ENCODE results near the gene PPP2R3B. TPM values are rescaled to one million over a fixed set of nuclear protein-coding genes. Genes with fewer than 3 reads are reported as not detected.
"Not testable (repeated sequence)": the region's sequence is repeated elsewhere in the genome, so short reads cannot be mapped to it uniquely, and the experiment has no call there.

PPP2R3B gene
- total RNA-seq, 1 donor: 35.3 TPM

GRCh38 chrX:405149-405548 is 18.4 kb upstream of the PPP2R3B start:
- no peak for DNase-seq (ENCODE audit: low read depth in 2 of 3, low spot score in 2 of 3)

GRCh38 chrX:404656-405055 is 17.9 kb upstream of the PPP2R3B start:
- DNase-seq (ENCODE audit: low read depth in 2 of 3, low spot score in 2 of 3): no peak

DNA sequence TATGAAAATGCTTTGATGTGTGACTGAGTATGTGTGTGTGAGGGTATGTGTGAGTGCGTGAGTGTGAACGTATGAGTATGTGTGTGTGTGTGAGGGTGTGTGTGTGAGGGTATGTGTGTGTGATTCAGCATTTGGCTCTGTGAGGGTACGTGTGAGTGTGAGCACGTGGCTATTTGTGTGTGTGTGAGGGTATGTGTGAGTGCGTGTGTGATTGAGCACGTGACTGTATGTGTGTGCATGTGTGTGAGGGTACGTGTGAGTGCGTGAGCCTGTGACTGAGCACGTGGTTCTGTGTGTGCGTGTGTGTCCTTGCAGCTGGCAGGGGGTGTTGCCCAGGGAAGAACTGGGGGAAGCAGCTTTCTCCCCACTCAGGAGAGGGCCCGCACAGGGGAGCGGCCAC is 16.1 kb upstream of the PPP2R3B start:
- DNase-seq (ENCODE audit: low read depth in 2 of 3, low spot score in 2 of 3): no peak

- no peak for DNase-seq (ENCODE audit: low read depth in 2 of 3, low spot score in 2 of 3)
These were observed 13.6 kb upstream of the PPP2R3B start for GRCh38 chrX:400258-400657.

GRCh38 chrX:397575-397974 is 10.9 kb upstream of the PPP2R3B start:
- no peak for DNase-seq (ENCODE audit: low read depth in 2 of 3, low spot score in 2 of 3)

GRCh38 chrX:394830-395229 is 8.1 kb upstream of the PPP2R3B start:
- DNase-seq (ENCODE audit: low read depth in 2 of 3, low spot score in 2 of 3): no peak

DNA sequence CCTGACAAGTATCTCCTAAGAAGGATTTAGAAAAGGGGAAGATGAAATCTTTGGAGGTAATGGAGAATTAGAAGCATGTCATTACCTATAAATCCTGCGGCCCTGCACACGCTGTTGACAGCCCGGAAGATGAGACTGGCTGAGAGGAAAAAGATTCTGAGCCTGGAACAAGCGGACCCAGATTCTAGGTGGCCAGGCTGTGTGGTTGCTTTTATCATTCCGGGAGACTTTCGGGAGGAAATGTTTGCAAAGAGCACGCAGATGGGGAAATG is 5.8 kb upstream of the PPP2R3B start:
- no peak for DNase-seq (ENCODE audit: low read depth in 2 of 3, low spot score in 2 of 3)

DNA sequence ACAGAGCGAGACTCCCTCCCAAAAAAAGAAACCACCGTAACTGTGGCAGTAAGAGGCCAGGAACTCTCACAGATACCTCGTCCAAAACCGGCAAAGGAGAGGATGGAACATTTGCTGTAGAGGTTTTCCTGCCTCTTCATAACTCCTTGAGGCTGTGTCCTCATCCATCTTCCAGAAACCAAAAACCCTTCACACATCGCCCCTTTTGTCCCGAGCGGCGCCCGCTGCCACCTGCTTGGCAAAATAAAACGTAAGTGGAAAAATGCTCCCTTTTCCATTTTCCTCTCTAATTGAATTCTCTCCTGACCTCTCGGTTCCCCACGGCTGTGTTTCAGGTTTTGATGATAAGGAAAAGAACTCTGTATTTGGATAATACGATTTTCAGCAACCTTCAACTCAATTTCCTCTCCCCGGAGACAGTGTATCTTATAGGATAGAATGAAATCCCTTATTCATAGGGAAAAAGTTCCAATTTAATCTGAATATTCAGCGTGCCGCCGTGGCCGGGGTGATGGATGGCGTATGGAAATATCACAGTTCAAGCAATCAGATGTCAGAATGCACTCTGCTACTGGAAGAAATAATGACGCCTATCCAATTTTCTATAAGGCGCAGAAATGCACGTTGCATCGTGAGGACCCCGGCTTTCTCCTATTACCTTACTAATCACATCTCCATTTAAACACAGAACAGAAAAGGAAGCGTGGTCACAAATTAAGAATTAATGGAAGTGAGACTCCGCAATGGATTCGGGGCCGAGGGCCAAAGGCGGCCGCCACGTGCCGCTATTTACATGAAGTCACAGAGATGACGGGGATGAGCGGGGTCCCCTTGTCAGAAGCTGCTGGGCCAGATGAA is 5.2 kb upstream of the PPP2R3B start:
- DNase-seq (ENCODE audit: low read depth in 2 of 3, low spot score in 2 of 3): no peak

DNA sequence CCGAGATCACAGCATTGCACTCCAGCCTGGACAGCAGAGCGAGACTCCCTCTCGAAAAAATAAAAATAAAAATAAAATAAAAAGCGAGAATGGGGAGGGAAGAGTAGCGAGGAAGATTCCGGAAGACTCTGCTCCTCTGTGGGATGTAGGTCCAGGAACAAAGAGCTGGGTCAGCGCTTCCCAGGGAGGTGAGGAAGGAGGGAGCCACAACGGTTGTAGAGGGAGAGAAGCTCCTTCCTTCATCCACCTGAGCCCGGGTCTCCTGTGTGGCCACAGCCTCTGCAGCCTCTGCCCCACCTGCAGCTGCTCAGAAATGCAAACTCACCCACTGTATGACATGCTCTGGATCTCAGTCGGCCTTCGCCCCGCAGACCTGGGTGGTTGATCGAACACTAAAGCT is 3.8 kb upstream of the PPP2R3B start:
- no peak for DNase-seq (ENCODE audit: low read depth in 2 of 3, low spot score in 2 of 3)

- DNase-seq (ENCODE audit: low read depth in 2 of 3, low spot score in 2 of 3): no peak
These were observed 2.3 kb upstream of the PPP2R3B start for GRCh38 chrX:389021-389441.

- no peak for DNase-seq (ENCODE audit: low read depth in 2 of 3, low spot score in 2 of 3)
These were observed 1.0 kb upstream of the PPP2R3B start for GRCh38 chrX:387729-388128.

- DNase-seq (ENCODE audit: low read depth in 2 of 3, low spot score in 2 of 3): peak in 1 of 3 donors; percentile 28
These were observed 404 bp downstream of the PPP2R3B start for GRCh38 chrX:386239-386767.

- DNase-seq (ENCODE audit: low read depth in 2 of 3, low spot score in 2 of 3): not testable (repeated sequence)
These were observed 971 bp downstream of the PPP2R3B start for GRCh38 chrX:385736-386135.

DNA sequence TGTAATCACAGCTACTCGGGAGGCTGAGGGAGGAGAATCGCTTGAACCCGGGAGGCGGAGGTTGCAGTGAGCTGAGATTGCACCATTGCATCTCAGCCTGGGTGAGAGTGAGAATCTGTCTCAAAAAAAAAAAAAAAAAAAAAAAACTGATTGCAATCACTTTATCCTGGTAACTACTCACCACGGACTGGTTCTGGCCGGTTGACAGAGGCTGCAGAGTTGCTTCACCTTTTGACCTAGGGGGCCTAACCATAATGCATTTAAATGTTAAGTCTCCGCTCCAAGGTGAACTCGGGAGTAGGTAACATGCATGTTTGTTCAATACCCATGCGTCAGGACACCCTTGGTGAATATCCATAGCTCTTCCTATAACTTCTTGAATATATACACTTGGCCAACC is 1.8 kb downstream of the PPP2R3B start:
- no peak for DNase-seq (ENCODE audit: low read depth in 2 of 3, low spot score in 2 of 3)

- DNase-seq (ENCODE audit: low read depth in 2 of 3, low spot score in 2 of 3): no peak
These were observed 8.3 kb downstream of the PPP2R3B start for GRCh38 chrX:378443-378842.

DNA sequence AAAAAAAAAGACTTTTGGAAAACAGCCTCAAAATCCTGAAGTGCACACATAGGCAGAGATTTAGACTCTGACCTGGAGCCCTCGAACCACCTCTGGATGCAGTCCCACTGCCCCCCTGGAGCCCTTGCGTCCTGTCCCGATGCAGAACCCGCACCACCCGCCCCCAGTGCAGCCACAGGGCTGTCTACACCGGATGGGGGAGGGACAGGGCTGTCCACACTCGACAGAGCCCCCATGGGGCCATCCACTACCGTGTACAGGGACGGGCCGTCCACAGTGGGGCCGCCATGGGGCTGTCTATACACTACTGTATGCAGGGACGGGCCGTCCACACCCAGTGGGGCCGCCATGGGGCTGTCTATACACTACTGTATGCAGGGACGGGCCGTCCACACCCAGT is 10.5 kb downstream of the PPP2R3B start:
- not testable (repeated sequence) for DNase-seq (ENCODE audit: low read depth in 2 of 3, low spot score in 2 of 3)

DNA sequence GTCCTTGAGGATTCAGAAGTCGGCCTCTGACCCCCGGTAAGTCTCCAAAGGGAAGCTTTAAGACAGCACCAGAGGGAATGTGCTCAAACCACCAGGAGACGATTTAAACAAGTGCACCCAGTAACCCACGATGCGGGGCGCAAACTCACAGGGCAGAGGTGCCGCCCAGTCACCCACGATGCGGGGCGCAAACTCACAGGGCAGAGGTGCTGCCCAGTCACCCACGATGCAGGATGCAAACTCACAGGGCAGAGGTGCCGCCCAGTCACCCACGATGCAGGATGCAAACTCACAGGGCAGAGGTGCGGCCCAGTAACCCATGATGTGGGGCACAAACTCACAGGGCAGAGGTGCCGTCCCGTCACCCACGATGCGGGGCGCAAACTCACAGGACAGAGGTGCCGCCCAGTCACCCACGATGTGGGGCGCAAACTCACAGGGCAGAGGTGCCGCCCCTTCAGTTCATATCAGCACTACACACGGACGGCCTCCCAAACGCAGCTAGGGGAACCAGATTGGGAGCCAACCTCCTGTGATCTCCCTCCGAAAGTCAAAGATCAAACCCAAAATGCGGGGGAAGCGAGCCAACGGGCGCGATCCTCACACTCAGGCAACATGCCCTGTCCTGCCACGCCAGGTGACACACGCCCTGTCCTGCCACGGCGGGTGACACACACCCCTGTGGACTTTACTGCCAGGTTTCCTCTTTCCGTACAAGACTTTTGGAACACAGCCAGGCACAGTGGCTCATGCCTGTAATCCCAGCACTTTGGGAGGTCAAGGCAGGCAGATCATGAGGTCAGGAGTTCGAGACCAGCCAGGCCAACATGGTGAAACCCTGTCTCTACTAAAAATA is 11.3 kb downstream of the PPP2R3B start:
- DNase-seq (ENCODE audit: low read depth in 2 of 3, low spot score in 2 of 3): no peak

GRCh38 chrX:374596-374995 is 12.1 kb downstream of the PPP2R3B start:
- DNase-seq (ENCODE audit: low read depth in 2 of 3, low spot score in 2 of 3): no peak

DNA sequence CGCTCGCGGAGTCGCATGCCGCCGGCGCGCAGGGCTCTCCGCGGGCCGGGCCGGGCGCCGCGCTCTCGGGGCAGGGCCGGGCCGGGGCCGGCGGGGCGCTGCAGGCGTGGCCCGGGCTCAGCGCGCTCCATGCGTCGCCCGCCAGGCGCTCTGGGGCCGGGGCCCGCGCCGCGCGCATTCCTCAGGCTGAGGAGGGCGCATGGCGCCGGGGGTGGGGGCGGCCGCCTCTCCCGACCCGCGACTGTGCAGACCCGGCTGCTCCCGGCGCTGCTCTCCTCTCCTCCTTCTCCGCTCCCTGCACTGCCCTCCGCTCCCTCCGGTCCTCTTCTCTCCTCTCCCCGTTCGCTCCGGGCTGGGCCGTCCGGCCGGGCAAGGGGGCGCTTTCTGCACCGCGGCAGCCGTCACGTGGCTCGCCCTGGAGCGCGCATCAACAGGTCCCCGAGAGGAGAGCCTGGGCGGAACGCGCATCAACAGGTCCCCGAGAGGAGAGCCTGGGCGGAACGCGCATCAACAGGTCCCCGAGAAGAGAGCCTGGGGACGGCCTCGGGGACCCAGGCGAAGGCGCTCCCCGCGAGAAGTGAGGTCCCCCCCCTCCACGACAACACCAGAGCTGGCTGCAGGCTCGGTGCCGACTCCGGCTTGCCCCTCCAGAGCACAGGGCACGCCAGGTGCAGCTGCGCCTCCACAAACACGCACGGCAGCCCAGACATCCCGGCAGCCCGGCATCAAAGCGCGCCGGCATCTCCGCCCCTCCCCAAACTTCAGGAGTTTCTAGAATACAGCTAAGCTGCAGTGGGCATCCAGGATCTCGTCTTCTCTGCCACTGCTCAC is 12.9 kb downstream of the PPP2R3B start:
- DNase-seq (ENCODE audit: low read depth in 2 of 3, low spot score in 2 of 3): peak in 2 of 3 donors; percentile 48 to 66

- no peak for DNase-seq (ENCODE audit: low read depth in 2 of 3, low spot score in 2 of 3)
These were observed 13.7 kb downstream of the PPP2R3B start for GRCh38 chrX:372856-373640.
